GOT3 (cell line): ENCODE data around the gene PPFIBP1.

ENCODE experiments used
- DNase-seq: peaks from one replicate; lab custom pipeline; 2025; ENCODE audit warnings: mixed read lengths; lab: John Stamatoyannopoulos, UW

PPFIBP1 gene

DNA sequence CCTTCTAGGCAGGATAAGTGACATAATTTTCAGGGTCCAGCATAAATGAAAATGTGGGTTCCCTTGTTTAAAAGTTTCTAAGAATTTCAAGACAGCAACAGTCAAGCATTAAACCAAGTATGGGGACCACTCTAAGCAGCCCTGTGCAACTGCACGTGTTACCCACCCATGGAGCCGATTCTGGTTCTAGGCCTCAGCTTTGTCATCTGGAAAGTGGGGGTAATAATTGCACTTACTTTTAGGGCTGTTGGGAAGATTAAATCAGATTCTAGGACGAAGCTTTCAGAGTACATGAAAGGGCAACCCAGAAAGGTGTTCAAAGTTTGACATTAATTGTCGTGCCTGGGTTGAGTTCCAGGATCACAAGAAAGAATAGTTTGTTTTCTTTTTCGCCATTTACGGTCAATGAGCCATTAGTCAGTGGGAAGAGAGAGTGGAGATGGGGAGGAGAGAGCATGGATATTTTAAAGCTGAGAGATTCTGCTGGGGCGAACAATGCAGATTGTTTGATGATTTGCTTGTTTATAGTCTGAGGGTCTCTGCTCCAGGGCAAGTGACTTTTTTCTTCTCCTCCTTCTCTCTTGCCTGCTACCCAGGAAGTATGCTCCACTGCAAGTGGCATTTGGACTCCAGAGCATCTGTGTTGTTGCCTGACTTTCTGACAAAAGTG lies 10.7 kb upstream of the PPFIBP1 start:
- no peak for DNase-seq

DNA sequence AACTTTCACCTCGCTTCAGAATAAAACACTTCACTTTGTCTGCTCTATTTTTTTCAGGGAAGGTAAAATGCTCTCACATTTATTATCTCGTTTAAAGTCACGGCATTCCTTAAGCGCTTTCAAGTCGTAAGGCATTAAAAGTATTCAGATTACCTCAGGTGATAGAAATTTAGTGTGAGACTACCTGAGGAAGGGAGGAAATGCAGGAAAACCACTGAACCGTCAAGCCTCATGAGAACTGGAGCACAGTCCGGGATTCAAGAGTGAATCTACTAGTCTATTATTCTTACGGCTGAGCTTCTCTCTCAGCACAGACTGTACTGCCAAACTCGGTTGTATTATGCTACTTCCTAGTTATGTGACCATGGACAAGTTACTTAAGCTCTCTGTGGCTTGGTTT lies 8.3 kb upstream of the PPFIBP1 start:
- DNase-seq, result no peak

DNA sequence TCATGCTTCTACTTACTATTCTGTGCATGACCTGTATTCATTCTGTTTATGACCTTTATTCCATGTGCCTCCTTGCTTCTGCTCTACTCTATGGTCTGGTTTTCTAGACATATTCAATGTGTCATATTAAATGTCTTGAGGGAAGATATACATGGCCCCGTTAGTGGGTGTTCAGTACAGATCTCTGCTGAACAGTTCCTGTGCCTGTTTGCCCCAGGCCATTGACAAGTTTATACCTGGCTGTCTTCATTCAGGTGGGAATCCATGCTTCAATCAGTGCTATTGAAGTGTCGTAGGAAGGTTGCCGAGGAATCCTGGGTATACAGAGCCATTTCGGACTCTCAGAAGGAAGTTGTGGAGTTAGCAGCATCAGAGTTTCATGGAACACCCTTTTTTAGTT lies 7.4 kb upstream of the PPFIBP1 start:
- DNase-seq, result no peak

DNA sequence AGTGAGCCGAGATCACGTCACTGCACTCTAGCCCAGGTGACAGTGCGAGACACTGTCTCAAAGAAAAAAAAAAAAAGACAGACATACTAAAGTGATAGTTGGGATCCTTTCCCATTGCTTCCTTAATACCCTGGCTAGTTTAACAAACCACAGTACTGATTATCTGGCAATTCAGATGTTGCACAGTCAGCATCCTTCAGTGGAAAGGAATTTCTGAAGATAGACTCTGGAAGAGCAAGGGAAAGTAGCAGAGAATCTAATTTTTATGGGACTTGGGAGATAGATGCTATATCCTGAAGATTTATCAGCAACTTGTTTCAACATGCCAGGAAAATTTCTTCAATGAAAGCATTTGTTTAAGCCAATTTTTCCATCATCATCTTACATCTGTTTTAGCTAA lies 6.5 kb upstream of the PPFIBP1 start:
- no peak for DNase-seq

DNA sequence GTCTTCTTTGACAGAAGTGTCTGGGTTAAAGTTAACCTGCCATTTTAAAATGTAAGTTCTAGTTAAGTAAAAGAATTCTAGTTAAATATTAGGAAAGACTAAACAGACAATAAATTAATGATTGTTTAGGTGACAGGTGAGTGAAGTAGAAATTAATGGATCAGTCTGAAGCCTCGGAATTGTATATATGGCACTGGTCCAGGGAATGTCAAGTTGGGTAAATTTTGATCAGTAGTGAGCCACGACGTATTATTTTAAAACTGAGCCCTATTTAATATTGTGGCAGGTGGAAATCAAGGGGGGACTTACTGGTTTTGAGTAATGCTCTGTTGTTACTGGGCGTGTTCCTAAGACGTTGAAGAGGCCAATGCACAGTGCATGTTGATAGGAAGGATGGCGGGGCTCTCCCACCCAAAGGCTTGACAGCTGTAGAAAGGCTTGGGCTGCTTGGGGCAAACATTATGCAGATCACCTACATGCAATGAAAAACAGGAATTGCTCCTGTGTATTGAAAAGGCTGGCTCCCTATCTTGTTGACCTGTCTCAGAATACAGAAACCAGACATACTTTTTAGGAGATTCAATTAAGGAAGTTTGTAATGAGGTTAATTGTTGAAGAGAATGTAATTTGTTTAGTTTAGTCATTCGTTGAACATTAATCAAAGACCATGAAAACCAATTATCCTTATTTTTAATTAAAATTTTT lies 5.9 kb upstream of the PPFIBP1 start:
- no peak for DNase-seq

DNA sequence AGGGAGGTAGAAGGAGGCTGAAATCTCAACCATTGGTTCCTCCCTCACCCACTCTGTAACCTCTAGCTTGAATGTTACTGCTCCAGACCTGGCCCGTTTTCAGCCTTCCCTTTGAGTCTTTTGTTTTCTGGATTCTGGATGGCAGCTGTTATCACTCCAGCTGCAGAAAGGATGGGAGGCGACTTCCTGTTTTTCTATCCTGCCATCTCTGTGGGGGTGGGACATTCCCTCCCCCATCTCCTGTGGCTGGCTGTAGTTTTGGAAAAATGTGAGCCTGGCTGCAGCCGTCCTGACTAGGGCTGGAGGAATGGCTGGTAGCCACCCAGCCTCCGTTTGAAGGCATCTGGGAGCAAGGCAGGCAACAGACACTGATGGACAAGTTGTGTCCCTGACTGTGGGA lies 2.9 kb upstream of the PPFIBP1 start:
- no peak for DNase-seq

DNA sequence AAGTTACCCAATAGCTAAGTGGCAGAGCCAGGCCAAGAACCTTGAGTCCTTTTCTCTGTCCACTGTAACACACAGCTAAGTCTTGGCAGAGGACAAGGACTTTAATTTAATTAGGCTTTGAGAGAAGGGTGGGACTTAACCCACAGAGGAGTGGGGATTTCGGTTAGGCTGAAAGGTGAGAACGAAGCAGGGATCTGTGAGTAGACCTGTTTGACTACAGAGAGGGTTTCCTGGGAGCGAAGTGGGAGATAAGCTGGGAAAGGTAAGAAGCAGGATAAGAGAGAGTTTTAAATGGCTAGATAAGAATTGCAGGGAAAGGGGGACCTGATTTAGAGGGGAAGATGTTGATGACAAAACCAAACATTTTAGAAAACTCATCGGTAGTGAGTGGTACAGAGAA lies 2.0 kb upstream of the PPFIBP1 start:
- no peak for DNase-seq

DNA sequence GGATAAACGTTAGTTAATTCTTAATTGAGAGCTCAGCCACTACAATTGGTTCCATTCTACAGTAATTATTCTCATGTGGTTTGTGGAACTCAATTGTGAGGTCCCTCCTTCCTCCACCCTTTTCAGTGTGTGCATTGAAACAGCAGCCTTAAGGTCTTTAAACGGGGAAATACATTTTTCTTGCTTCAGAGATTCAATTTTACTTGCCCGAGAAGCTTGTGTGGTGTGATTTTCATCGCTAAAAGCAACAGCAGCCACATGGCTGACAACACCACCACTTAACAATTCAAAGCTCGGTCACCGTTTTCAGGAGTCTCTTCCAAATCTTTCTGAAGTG lies 733 bp upstream of the PPFIBP1 start:
- DNase-seq, result no peak

DNA sequence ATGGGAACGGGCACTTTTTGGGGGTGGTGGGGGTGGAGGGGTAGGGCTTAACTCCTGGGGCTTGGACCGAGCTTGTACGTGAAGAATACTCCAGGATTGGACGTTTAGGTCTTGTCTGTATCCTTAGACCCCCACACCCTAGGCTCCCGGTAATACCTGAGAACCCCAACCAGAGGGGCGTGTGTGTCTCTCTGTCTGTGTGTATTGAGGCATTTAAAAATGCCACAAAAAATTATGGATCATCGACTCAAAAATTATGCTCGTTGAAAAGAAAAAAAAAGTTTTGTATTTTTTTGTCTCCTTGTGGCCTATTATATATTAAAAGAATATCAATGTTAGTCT lies 459 bp downstream of the PPFIBP1 start:
- DNase-seq, result no peak

DNA sequence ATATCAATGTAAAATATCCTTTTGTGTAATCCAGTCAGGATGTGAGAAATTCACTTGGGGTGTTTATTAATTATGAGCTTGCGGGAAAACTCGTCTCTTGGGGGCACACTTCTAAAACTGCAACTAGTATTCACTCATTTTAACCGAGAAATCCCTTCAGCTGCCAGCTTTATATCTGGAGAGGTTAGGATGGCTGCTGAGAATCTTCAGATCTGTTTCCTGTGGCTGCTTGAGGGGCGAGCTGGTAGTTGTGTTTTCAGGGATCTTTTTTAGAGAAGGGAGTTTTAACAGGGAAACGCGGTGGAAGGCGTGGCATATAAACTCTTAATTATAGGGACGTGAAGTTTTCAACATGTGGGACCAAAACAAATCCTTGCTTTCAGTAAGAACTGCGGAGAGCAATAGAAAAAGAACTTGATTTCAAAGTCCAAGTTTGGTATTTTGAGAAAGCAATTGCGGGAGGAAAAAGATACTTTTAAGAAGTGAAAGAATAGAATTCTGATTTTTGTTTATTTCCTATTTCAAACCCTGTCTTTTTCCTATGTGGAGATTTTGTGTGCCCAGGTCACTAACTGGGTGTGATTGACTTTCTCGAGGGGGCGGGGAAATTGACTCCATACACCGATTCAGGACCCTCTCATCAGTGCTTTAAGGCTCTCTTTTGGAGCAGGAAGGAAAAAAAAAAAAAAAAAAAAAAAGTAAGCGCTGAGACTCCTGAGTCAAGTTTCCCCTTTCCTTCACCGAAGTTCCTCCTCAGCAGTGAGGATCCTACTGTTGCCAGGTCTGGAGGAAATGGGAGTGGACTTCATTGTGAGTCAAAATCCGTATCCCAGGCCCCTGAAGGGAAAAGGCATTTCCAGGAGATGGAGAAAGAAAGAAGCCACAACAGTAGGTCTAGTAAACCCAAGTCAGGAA lies 1.1 kb downstream of the PPFIBP1 start:
- DNase-seq, result no peak

DNA sequence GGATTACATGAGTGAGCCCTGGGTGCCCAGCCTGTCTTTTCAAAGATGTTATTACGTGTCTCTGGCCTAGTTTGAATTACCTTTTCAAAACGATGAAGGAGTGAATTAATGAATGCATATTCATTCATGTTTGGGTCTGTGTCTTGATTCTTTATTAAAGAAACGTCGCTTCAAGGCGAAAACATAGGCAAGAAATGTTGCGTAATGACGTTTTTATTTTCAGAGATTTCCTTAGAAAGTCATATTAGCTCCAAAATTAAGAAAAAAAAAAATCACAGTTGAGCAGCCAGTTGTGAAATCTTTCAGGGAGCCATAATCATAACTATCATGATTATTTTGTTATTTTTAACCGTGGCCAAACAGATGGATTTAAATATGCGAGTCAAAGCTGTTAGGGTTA lies 3.5 kb downstream of the PPFIBP1 start:
- no peak for DNase-seq

DNA sequence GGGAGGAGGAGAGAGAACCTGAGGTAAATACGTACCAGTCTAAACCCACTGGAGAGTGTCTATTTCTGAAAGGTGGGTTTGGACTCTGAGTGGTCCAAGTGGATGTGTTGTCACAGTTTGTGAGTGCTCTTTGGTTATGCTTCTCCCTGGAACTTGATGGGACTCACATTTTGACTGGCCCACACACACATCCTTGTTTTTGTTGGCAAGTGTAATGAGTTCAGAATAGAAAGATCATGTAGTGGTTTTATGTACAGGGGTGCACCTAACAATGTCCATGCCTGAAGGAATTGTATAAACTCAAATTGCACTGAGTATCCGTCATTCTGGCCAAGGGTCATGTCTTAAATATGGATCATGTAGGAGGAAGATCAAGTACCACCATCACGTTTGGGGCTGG lies 4.8 kb downstream of the PPFIBP1 start:
- no peak for DNase-seq

DNA sequence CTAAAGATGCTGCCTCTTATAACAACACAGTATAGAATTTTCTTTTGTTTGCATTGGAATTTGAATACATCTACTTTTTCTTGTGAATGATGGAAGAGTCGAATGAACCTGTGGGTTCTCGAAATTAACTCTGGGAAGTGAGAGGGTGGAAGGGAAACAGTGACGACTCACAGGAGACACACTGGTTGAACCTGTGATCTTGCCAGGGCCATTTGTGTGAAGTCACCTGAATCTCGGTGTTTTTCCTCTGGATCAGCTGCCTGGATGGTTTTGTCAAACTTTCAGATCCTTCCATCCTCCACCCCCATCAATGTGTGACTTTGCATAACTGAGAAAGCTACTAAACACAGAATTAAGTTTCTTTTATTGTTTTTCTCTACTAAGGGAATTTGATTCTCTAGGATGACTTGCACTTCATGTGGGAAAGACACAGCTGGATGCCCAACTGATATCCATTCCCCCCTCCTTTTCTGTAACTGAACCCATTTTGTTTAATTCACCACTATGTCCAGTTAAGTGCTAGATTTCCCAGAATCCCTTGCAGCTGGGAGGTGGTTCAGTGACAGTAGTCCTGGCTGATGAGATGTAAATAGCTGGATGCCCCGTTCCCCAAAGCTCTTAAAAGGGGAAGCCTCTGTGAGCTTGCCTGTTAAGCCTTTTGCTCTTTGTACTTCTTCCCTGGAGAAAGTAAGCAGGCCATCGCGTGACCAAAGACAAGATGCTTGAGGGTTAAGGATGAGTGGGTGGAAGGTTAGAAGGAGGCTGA lies 6.3 kb downstream of the PPFIBP1 start:
- DNase-seq, result no peak

DNA sequence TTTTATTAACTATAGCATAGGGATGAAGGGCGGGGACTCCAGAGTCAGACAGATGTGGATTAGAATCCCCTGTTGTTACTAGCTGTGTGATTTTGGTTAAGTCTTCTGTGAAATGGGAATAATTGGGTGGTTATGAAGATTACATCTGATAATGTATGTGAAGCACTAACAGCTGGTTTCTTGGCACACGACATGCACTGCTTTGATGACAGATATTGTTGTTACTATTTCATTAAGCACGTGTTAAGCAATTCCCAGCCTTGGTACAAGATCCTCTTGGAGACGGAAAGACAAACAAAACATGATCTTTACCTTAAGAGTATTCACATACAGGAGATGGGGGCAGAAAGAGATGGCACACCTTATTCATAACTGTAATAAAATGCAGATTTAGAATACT lies 7.9 kb downstream of the PPFIBP1 start:
- no peak for DNase-seq

DNA sequence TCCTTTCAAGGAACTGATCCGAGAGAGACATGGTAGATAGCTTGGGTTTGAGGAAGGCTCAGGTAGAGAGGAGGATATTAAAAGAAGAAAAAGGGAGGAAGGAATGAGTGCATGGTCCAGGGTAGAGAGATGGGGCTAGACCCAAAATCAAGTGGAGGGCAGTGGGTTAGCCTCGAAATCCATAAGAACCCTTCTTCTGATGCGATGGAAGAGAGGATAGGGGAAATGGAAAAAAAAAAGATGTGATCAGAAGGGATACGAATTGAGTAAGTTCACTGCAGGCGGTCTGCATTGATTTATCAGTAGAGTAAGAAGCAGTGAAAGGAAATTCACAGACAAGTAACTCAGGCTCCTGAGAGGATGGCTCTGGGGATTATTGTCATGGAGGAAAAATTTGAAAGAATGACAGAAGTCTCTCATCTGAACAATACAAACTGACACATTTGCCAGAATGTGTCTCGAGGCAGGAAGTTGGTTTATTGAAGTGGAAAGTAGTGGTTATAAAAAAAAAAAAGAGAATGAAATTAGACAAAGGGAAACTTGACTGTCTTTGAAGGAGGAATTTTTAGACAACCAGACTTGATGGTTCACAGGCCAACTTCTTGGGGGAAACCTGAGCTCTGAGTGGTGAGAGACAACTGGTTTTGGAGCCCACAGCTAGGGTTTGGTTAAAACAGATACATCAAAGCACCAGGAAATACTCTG lies 10.2 kb downstream of the PPFIBP1 start:
- DNase-seq, result no peak

DNA sequence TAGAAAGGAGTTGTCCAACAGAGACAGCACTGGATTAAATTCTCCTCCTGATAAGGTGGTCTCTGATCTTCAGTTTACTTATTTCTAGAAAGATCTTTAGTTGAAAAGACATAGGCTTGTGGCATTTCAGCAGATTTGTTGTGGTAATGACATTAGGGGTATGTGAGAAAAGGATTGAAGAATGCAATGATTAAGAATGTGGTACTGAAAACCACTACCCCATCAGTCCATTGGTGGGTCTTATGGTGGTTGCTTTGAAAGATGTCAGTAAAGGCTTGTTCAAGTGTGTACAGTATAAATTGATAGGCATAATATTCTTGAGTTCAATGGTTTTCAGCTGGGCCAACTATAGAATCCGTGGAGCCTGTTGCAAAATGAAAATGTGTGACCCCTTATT lies 10.8 kb downstream of the PPFIBP1 start:
- DNase-seq, result no peak

DNA sequence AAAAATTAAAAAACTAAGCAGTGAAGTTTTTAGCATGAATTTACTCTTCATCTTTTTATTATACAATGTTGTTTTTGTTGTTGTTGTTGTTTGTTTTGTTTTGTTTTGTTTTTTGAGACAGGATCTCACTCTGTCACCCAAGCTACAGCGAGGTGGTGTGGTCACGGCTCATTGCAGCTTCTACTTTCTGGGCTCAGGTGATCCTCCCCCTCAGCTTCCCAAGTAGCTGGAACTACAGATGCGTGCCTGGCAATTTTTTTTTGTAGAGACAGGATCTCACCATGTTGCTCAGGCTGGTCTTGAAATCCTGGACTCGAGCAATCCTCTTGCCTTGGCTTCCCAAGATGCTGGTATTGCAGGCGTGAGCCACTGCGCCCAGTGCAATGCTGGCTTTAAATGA lies 11.3 kb downstream of the PPFIBP1 start:
- DNase-seq, result no peak

DNA sequence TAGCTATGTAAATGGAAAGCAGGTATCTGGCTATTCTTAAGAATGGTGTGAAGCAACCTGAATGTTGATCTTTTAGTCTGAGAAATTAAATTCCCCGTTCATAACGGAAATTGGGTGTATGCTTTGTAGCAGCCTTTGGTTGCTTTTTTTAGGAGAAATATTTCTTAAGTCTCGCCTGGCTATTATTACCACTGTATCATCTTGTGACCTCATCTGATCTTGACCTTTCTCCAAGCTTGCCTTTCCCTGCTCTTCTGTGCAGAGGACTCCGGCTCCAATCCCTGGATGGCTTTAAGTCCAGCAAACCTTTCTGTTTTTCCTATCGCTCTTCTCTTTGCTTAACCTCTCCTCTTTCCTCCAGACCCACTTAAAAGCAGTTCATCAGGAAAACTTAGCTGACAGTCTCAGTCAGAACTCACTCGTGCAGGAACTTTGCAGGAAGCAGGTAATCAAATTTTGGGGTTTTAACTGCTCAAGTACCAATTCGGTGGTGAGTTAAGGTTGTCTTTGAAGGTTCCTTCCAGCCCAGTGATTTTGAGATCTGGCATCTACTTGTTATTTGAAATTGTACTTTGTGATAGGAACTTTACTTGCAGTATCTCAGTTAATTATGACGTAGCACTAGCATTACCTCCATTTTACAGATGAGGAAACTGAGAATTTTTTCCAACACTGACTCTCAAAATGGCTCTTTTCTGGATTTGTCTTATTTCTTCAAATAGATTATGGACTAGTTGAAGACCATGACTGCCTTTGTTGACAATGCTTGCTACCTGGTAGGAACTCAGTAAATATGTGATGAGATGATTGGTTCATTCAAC lies 14.1 kb downstream of the PPFIBP1 start:
- no peak for DNase-seq

DNA sequence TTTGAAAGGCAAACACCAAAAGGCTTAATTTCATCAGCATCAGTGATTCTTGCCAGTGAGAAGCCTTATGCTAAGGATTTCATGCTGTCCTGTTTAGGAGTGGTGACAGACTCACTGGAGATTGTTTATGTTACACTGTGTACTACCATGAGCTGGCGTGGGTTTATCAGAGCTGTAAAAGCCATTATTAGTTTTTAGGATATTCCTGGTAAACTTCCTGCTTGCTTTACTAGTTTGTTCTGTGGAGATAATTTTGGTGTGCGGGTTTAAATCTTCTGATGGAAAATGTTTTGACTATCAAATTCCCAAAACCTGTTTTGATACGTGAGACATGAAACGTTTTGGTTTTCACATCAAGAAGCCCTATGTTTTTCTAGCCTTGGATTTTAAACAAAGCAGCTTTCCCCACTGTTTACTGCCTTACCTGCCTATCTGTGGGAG lies 15.2 kb downstream of the PPFIBP1 start:
- DNase-seq, result no peak

DNA sequence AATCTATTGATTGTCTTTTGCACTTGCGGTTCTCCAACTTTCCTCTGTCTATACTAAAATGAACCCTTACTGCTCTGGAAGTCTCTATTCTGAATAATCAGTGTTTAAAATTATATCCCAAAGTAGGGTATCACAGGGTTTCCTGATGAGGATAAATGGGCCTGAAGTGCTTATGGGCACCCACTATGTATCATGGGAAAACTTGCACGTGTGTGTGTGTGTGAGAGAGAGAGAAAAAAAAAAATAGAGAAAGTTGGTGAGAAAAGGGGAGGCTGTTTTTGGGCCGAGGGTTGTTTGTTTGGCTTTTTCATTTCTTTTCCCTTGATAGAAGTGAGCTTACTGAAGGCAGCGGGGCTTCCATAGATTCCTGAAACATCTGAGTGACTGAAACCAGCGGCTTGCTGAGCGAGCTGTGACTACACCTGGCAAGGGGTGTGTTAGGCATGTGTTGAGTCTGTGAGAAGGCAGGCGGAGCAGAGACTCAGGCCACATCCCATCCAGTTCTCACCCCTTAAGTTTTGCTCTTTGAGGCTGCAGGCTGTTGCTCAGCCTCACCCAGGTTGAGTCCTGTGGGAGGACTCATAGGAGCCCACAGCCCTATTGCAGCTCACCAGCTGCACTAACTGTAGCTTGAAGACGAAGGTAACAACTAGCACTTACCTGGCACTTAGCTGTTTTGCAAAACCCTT lies 17.2 kb downstream of the PPFIBP1 start:
- DNase-seq, result no peak
